Activated T-helper 2 cell treated with anti-CD3 and anti-CD28 coated beads, Interferon-gamma antibody, Interleukin-2, Interleukin-4, amounts not matched to agents 10 μg/mL and 5 μg/mL and 100 μg/mL, durations not matched to agents 14 hours and 24 hours and 36 hours (primary cell): ENCODE results near the gene TMEM169. TPM values are rescaled to one million over a fixed set of nuclear protein-coding genes. Genes with fewer than 3 reads are reported as not detected.

Source experiments
- DNase-seq: peaks from one replicate; pipeline ENCODE4 v3.0.0; 2021; ENCODE audit warnings: low spot score
- H3K27ac Mint-ChIP-seq: one replicate; pipeline ENCODE4 v1.8.0; 2021; ENCODE audit warnings: mixed read lengths
- H3K27me3 Mint-ChIP-seq: one replicate; pipeline ENCODE4 v1.8.0; 2021; ENCODE audit warnings: low read depth, mixed read lengths
- H3K36me3 Mint-ChIP-seq: one replicate; pipeline ENCODE4 v1.8.0; 2021; ENCODE audit warnings: low read depth, mixed read lengths
- H3K4me1 Mint-ChIP-seq: one replicate; pipeline ENCODE4 v1.8.0; 2021; ENCODE audit warnings: low read depth, mixed read lengths
- H3K4me3 Mint-ChIP-seq: one replicate; pipeline ENCODE4 v1.8.0; 2021; ENCODE audit warnings: low read depth, mild to moderate bottlenecking, moderate library complexity, mixed read lengths
- H3K9me3 Mint-ChIP-seq: one replicate; pipeline ENCODE4 v1.8.0; 2021; ENCODE audit warnings: mixed read lengths
- intact Hi-C: fragments of 100-400 bp; cut with micrococcal nuclease; formaldehyde crosslinking; loops from one replicate; pipeline ENCODE4 v1.15.1; 2023
- total RNA-seq: library from RNA; stranded (reverse); gene quantifications from 2 replicates; pipeline ENCODE4 v1.2.3, GENCODE V29; 2022

TMEM169 gene
- total RNA-seq, 1 donor from 2014 or later, result 1.3 TPM

GRCh38 chr2:216090369-216090786 lies 8.7 kb downstream of the TMEM169 start:
- Mint-ChIP-seq H3K4me3 (no peak overlapping the region), H3K27me3 (no peaks in the 10 kb centered on the region), H3K27ac (no peak overlapping the region), H3K36me3 (peaks cover 13% of the 10 kb centered on the region), H3K4me1 (peaks cover 20% of the 10 kb centered on the region), H3K9me3 (no peaks in the 10 kb centered on the region)
- intact Hi-C loops, result no loop called here
- DNase-seq, result no peak

- no peak for DNase-seq
- no peaks in the 10 kb centered on the region for H3K9me3 Mint-ChIP-seq
- H3K4me3 Mint-ChIP-seq, result no peak overlapping the region
- peaks cover 12% of the 10 kb centered on the region for H3K4me1 Mint-ChIP-seq
- H3K36me3 Mint-ChIP-seq, result peaks cover 6% of the 10 kb centered on the region
- intact Hi-C loops, result no loop called here
- H3K27ac Mint-ChIP-seq, result no peak overlapping the region
- no peaks in the 10 kb centered on the region for H3K27me3 Mint-ChIP-seq
Observed at GRCh38 chr2:216092646-216093045, 10.9 kb downstream of the TMEM169 start.

GRCh38 chr2:216094701-216095100 lies 13.0 kb downstream of the TMEM169 start:
- Mint-ChIP-seq H3K4me1 (peaks cover 10% of the 10 kb centered on the region), H3K27ac (no peak overlapping the region), H3K9me3 (no peaks in the 10 kb centered on the region), H3K36me3 (peaks cover 6% of the 10 kb centered on the region), H3K4me3 (no peak overlapping the region), H3K27me3 (no peaks in the 10 kb centered on the region)
- intact Hi-C loops, result no loop called here
- DNase-seq, result no peak

GRCh38 chr2:216098421-216099334 lies 17.0 kb downstream of the TMEM169 start:
- no peaks in the 10 kb centered on the region for H3K4me1 Mint-ChIP-seq
- DNase-seq, result no peak
- H3K4me3 Mint-ChIP-seq, result no peak overlapping the region
- no peaks in the 10 kb centered on the region for H3K36me3 Mint-ChIP-seq
- no peaks in the 10 kb centered on the region for H3K9me3 Mint-ChIP-seq
- intact Hi-C loops, result no loop called here
- no peak overlapping the region for H3K27ac Mint-ChIP-seq
- H3K27me3 Mint-ChIP-seq, result no peaks in the 10 kb centered on the region

GRCh38 chr2:216101109-216101508 lies 19.4 kb downstream of the TMEM169 start:
- DNase-seq, result no peak
- peaks cover 3% of the 10 kb centered on the region for H3K4me1 Mint-ChIP-seq
- H3K9me3 Mint-ChIP-seq, result no peaks in the 10 kb centered on the region
- H3K27me3 Mint-ChIP-seq, result no peaks in the 10 kb centered on the region
- H3K36me3 Mint-ChIP-seq, result no peaks in the 10 kb centered on the region
- H3K4me3 Mint-ChIP-seq, result no peak overlapping the region
- no peak overlapping the region for H3K27ac Mint-ChIP-seq
- intact Hi-C loops, result no loop called here

GRCh38 chr2:216103213-216103612 lies 21.5 kb downstream of the TMEM169 start:
- no peak for DNase-seq
- H3K9me3 Mint-ChIP-seq, result no peaks in the 10 kb centered on the region
- intact Hi-C loops, result no loop called here
- H3K27ac Mint-ChIP-seq, result no peak overlapping the region
- H3K4me3 Mint-ChIP-seq, result no peak overlapping the region
- no peaks in the 10 kb centered on the region for H3K27me3 Mint-ChIP-seq
- no peaks in the 10 kb centered on the region for H3K36me3 Mint-ChIP-seq
- peaks cover 7% of the 10 kb centered on the region for H3K4me1 Mint-ChIP-seq

GRCh38 chr2:216104691-216105090 lies 23.0 kb downstream of the TMEM169 start:
- intact Hi-C loops, result no loop called here
- H3K36me3 Mint-ChIP-seq, result peaks cover 3% of the 10 kb centered on the region
- H3K27me3 Mint-ChIP-seq, result no peaks in the 10 kb centered on the region
- peaks cover 14% of the 10 kb centered on the region for H3K4me1 Mint-ChIP-seq
- H3K27ac Mint-ChIP-seq, result no peak overlapping the region
- H3K4me3 Mint-ChIP-seq, result no peak overlapping the region
- H3K9me3 Mint-ChIP-seq, result no peaks in the 10 kb centered on the region
- no peak for DNase-seq

GRCh38 chr2:216107320-216107719 lies 25.6 kb downstream of the TMEM169 start:
- peaks cover 27% of the 10 kb centered on the region for H3K36me3 Mint-ChIP-seq
- H3K27me3 Mint-ChIP-seq, result no peaks in the 10 kb centered on the region
- H3K4me1 Mint-ChIP-seq, result peaks cover 34% of the 10 kb centered on the region
- no peak overlapping the region for H3K27ac Mint-ChIP-seq
- DNase-seq, result no peak
- H3K4me3 Mint-ChIP-seq, result no peak overlapping the region
- H3K9me3 Mint-ChIP-seq, result no peaks in the 10 kb centered on the region
- intact Hi-C loops, result no loop called here

GRCh38 chr2:216107760-216108159 lies 26.0 kb downstream of the TMEM169 start:
- H3K4me3 Mint-ChIP-seq, result no peak overlapping the region
- no peak for DNase-seq
- H3K4me1 Mint-ChIP-seq, result peaks cover 39% of the 10 kb centered on the region
- no peaks in the 10 kb centered on the region for H3K27me3 Mint-ChIP-seq
- intact Hi-C loops, result loop anchor here (2.0 kb wide), 1 partner anchor 305 kb away; the partner anchor contains the start of gene SMARCAL1
- no peaks in the 10 kb centered on the region for H3K9me3 Mint-ChIP-seq
- peaks cover 32% of the 10 kb centered on the region for H3K36me3 Mint-ChIP-seq
- H3K27ac Mint-ChIP-seq, result no peak overlapping the region

- H3K4me3 Mint-ChIP-seq, result peak overlapping the region; percentile 96
- H3K9me3 Mint-ChIP-seq, result no peaks in the 10 kb centered on the region
- H3K36me3 Mint-ChIP-seq, result peaks cover 38% of the 10 kb centered on the region
- no peak for DNase-seq
- peaks cover 45% of the 10 kb centered on the region for H3K4me1 Mint-ChIP-seq
- no peaks in the 10 kb centered on the region for H3K27me3 Mint-ChIP-seq
- intact Hi-C loops, result loop anchor here (2.0 kb wide), 1 partner anchor 304 kb away; the partner anchor contains the start of gene SMARCAL1
- H3K27ac Mint-ChIP-seq, result peak overlapping the region; percentile 80
Observed at GRCh38 chr2:216108310-216108966, 26.7 kb downstream of the TMEM169 start.

- Mint-ChIP-seq H3K27me3 (no peaks in the 10 kb centered on the region), H3K9me3 (no peaks in the 10 kb centered on the region), H3K4me1 (peaks cover 51% of the 10 kb centered on the region), H3K4me3 (peak within 1 kb of the TSS; percentile 96), H3K27ac (peak within 1 kb of the TSS; percentile 96), H3K36me3 (peaks cover 46% of the 10 kb centered on the region)
- intact Hi-C loops, result loop anchor here (1.0 to 2.0 kb wide), 2 partner anchors 25 to 304 kb away; partner anchors contain the start of gene SMARCAL1
- DNase-seq, result peak; percentile 95
Observed at GRCh38 chr2:216108967-216109921, 27.5 kb downstream of the TMEM169 start, which contains the start of gene XRCC5. TSS of gene XRCC5 (plus strand) at chr2:216109348. CDS start at chr2:216109437, 89 bp downstream.
